Keratinocyte (primary cell): ENCODE results near the gene IFRD2. TPM values are rescaled to one million over a fixed set of nuclear protein-coding genes. Genes with fewer than 3 reads are reported as not detected.
"Not testable (repeated sequence)": the region's sequence is repeated elsewhere in the genome, so short reads cannot be mapped to it uniquely, and the experiment has no call there.

ENCODE experiments used
- DNase-seq: peaks from one replicate; pipeline ENCODE4 v3.0.0-alpha.2; 2011; ENCODE audit warnings: low read depth, missing footprints, low spot score
- FAIRE-seq: peaks from 2 replicates; lab custom pipeline; 2011; peaks lifted over from hg19 to GRCh38; lab: Jason Lieb, UNC
- H2AFZ ChIP-seq: 2 replicates; pipeline ENCODE4 v1.6.0; 2012; ENCODE audit warnings: low read length, control low read depth, inconsistent platforms; ENCODE audit not compliant: control insufficient read depth
- H3K27ac ChIP-seq: 2 replicates; pipeline ENCODE4 v1.5.1; 2011; ENCODE audit warnings: low read length; ENCODE audit not compliant: control insufficient read depth, insufficient read depth
- H3K27me3 ChIP-seq: 3 replicates; pipeline ENCODE4 v1.6.0; 2011; ENCODE audit warnings: low read length; ENCODE audit not compliant: control insufficient read depth, insufficient read depth; ENCODE audit errors: extremely low read depth
- H3K36me3 ChIP-seq, 2 experiments: 2 replicates in 1 of 2; 3 replicates in 1 of 2; pipeline ENCODE4 v1.5.1; 2011; ENCODE audit warnings: low read length in 2 of 2, mild to moderate bottlenecking in 1 of 2; ENCODE audit not compliant: control insufficient read depth in 2 of 2, insufficient read depth in 2 of 2; ENCODE audit errors: extremely low read depth in 1 of 2
- H3K4me1 ChIP-seq: 3 replicates; pipeline ENCODE4 v1.5.1; 2011; ENCODE audit warnings: low read length; ENCODE audit not compliant: control insufficient read depth, insufficient read depth; ENCODE audit errors: extremely low read depth
- H3K4me2 ChIP-seq: 3 replicates; pipeline ENCODE4 v1.6.0; 2011; ENCODE audit warnings: low read depth, low read length; ENCODE audit not compliant: control insufficient read depth, insufficient read depth; ENCODE audit errors: extremely low read depth
- H3K4me3 ChIP-seq, 3 experiments: fragments of 200-600 bp in 1 of 3; sonication (generic) in 1 of 3; 2 replicates in 2 of 3; 3 replicates in 1 of 3; pipeline ENCODE4 v1.5.1; 2011 to 2016; ENCODE audit warnings: low read length in 3 of 3, mild to moderate bottlenecking in 3 of 3, control low read depth in 2 of 3, inconsistent platforms in 1 of 3, low read depth in 1 of 3, mixed read lengths in 1 of 3, mixed run types in 1 of 3, moderate library complexity in 1 of 3; ENCODE audit not compliant: control insufficient read depth in 2 of 3, insufficient read depth in 2 of 3; ENCODE audit errors: extremely low read depth in 1 of 3
- H3K79me2 ChIP-seq: 2 replicates; pipeline ENCODE4 v1.6.0; 2012; ENCODE audit warnings: low read length; ENCODE audit not compliant: control insufficient read depth, insufficient read depth
- H3K9ac ChIP-seq: 3 replicates; pipeline ENCODE4 v1.6.0; 2011; ENCODE audit warnings: low read length; ENCODE audit not compliant: control insufficient read depth, insufficient read depth; ENCODE audit errors: extremely low read depth
- H3K9me1 ChIP-seq: 3 replicates; pipeline ENCODE4 v1.6.0; 2011; ENCODE audit warnings: low read length; ENCODE audit not compliant: control insufficient read depth, insufficient read depth; ENCODE audit errors: extremely low read depth
- H3K9me3 ChIP-seq: 2 replicates; pipeline ENCODE4 v1.5.1; 2012; ENCODE audit warnings: low read depth, low read length; ENCODE audit not compliant: control insufficient read depth
- H4K20me1 ChIP-seq: 3 replicates; pipeline ENCODE4 v1.6.0; 2011; ENCODE audit warnings: low read length; ENCODE audit not compliant: control insufficient read depth, insufficient read depth; ENCODE audit errors: extremely low read depth
- EZH2 ChIP-seq: IDR thresholded peaks from one replicate; pipeline ENCODE4 v1.6.1; 2012; ENCODE audit warnings: inconsistent platforms, mild to moderate bottlenecking, low read length, moderate library complexity
- dilution Hi-C: fragments of 300-500 bp; cut with MboI; formaldehyde crosslinking; loops from one replicate; pipeline ENCODE4 v1.7.0; 2020; ENCODE audit warnings: low sequenced_read_pairs; ENCODE audit not compliant: extremely low pct_ligation_motif_present
- polyA plus RNA-seq, 5 experiments: library from polyadenylated mRNA; depleted of rRNA in 3 of 5; stranded (reverse) in 3 of 5; stranded (forward) in 1 of 5; unstranded in 1 of 5; fragments of >200 nt; gene quantifications; 1 replicate in 1 of 5; 2 replicates in 3 of 5; 3 replicates in 1 of 5; pipeline versions ENCODE4 v1.2.1 to v1.2.3, GENCODE V29; 2011 to 2012; ENCODE audit warnings: missing spikeins in 2 of 5, low read depth in 1 of 5, low replicate concordance in 1 of 5
- TF ChIP-seq, protein P1 (sequence below), 3 experiments: IDR thresholded peaks in 1 of 3; conservative IDR thresholded peaks in 1 of 3; optimal IDR thresholded peaks in 1 of 3; 2 replicates in 2 of 3; 3 replicates in 1 of 3; pipeline versions ENCODE3 to v1.5.1; 2011; ENCODE audit warnings: low read length in 3 of 3, mild to moderate bottlenecking in 3 of 3, moderate library complexity in 2 of 3, control low read depth in 1 of 3, inconsistent platforms in 1 of 3; ENCODE audit not compliant: insufficient read depth in 2 of 3; ENCODE audit errors: extremely low read depth in 1 of 3

Gene IFRD2
- polyA plus RNA-seq, 1 donor (not counting 4 experiments of a cell fraction or from before 2014, with no cell fraction given) = 50.3 TPM

GRCh38 chr3:50245831-50246516 is 46.3 kb downstream of the IFRD2 start:
- H3K36me3 ChIP-seq = peaks cover 13 to 27% of the 10 kb centered on the region in 2 experiments
- peaks cover 70% of the 10 kb centered on the region for H3K4me1 ChIP-seq
- DNase-seq (no peak), FAIRE-seq (no peak)
- no peaks in the 10 kb centered on the region for H3K9me3 ChIP-seq
- TF ChIP-seq, protein P1, sequence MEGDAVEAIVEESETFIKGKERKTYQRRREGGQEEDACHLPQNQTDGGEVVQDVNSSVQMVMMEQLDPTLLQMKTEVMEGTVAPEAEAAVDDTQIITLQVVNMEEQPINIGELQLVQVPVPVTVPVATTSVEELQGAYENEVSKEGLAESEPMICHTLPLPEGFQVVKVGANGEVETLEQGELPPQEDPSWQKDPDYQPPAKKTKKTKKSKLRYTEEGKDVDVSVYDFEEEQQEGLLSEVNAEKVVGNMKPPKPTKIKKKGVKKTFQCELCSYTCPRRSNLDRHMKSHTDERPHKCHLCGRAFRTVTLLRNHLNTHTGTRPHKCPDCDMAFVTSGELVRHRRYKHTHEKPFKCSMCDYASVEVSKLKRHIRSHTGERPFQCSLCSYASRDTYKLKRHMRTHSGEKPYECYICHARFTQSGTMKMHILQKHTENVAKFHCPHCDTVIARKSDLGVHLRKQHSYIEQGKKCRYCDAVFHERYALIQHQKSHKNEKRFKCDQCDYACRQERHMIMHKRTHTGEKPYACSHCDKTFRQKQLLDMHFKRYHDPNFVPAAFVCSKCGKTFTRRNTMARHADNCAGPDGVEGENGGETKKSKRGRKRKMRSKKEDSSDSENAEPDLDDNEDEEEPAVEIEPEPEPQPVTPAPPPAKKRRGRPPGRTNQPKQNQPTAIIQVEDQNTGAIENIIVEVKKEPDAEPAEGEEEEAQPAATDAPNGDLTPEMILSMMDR (optimal IDR thresholded peaks at IDR 0.05 in 1 of 3, IDR thresholded peaks at IDR 0.05 in 1 of 3, conservative IDR thresholded peaks at IDR 0.05 in 1 of 3; ENCODE audit: extremely low read depth in 1 of 3, insufficient read depth in 2 of 3, low read length in 3 of 3) = peak in 2 of 3 experiments; percentile 94 to 97
- TF ChIP-seq EZH2 = no peak
- H3K27ac ChIP-seq = peak overlapping the region; percentile 86
- peaks cover 3% of the 10 kb centered on the region for H3K9me1 ChIP-seq
- no peaks in the 10 kb centered on the region for H3K27me3 ChIP-seq
- H3K9ac ChIP-seq = peak overlapping the region; percentile 76
- peaks cover 18% of the 10 kb centered on the region for H4K20me1 ChIP-seq
- dilution Hi-C loops = no loop called here
- peaks cover 85% of the 10 kb centered on the region for H3K79me2 ChIP-seq
- H3K4me3 ChIP-seq = peak overlapping the region in 2 of 3 experiments; percentile 44 to 61
- peak overlapping the region; percentile 85 for H3K4me2 ChIP-seq
- peak overlapping the region; percentile 20 for H2AFZ ChIP-seq

- no peak overlapping the region for H2AFZ ChIP-seq
- peak overlapping the region; percentile 76 for H3K9ac ChIP-seq
- peaks cover 3% of the 10 kb centered on the region for H3K9me1 ChIP-seq
- H3K36me3 ChIP-seq = peaks cover 12 to 23% of the 10 kb centered on the region in 2 experiments
- H3K4me2 ChIP-seq = peak overlapping the region; percentile 85
- peak overlapping the region; percentile 86 for H3K27ac ChIP-seq
- peaks cover 71% of the 10 kb centered on the region for H3K4me1 ChIP-seq
- H3K9me3 ChIP-seq = no peaks in the 10 kb centered on the region
- peaks cover 17% of the 10 kb centered on the region for H4K20me1 ChIP-seq
- H3K79me2 ChIP-seq = peaks cover 85% of the 10 kb centered on the region
- dilution Hi-C loops = no loop called here
- DNase-seq = no peak
- no peaks in the 10 kb centered on the region for H3K27me3 ChIP-seq
- FAIRE-seq = no peak
- TF ChIP-seq, protein P1 (optimal IDR thresholded peaks at IDR 0.05 in 1 of 3, IDR thresholded peaks at IDR 0.05 in 1 of 3, conservative IDR thresholded peaks at IDR 0.05 in 1 of 3; ENCODE audit: extremely low read depth in 1 of 3, insufficient read depth in 2 of 3, low read length in 3 of 3) = no peak
- TF ChIP-seq EZH2 = no peak
- peak overlapping the region in 1 of 3 experiments; percentile 61 for H3K4me3 ChIP-seq
These were observed 46.9 kb downstream of the IFRD2 start for GRCh38 chr3:50245251-50245745.

DNA sequence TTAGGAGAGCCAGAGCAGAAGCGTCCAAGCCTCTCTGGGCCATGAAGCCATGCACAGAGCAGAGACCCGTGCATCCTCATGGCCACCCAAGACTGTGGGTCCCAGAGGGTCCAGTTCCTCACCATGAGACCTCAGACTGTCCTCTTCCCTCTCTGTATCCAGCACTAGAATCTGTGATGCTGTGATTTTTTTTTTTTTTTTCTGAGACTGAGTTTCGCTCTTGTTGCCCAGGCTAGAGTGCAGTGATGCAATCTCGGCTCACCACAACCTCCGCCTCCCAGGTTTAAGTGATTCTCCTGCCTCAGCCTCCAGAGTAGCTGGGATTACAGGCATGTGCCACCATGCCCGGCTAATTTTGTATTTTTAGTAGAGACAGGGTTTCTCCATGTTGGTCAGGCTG is 47.4 kb downstream of the IFRD2 start:
- H3K4me2 ChIP-seq, H3K9me3 ChIP-seq, DNase-seq, H2AFZ ChIP-seq, H3K9me1 ChIP-seq, H3K4me3 ChIP-seq, dilution Hi-C loops, FAIRE-seq, H3K27me3 ChIP-seq: not testable (repeated sequence)
- Histone ChIP-seq H3K79me2 (peaks cover 85% of the 10 kb centered on the region), H3K9ac (peak overlapping the region; percentile 3), H3K4me1 (peaks cover 71% of the 10 kb centered on the region), H4K20me1 (peaks cover 17% of the 10 kb centered on the region), H3K36me3 (peaks cover 16 to 19% of the 10 kb centered on the region in 2 experiments), H3K27ac (peak overlapping the region; percentile 86)
